Vagina (tissue), 2 donors: Measurements from ENCODE around the gene RND1. TPM values are rescaled to one million over a fixed set of nuclear protein-coding genes. Genes with fewer than 3 reads are reported as not detected.
"Not testable (repeated sequence)": the region's sequence is repeated elsewhere in the genome, so short reads cannot be mapped to it uniquely, and the experiment has no call there.

Experiments used
- DNase-seq, 2 donors: peaks; one replicate each; pipeline ENCODE4 v3.0.0-alpha.2; 2017; ENCODE audit errors: extremely low spot score in 2 of 2
- H3K27ac ChIP-seq: fragments of 200-600 bp; sonication (generic); one replicate; pipeline ENCODE4 v1.5.1; 2019
- H3K27me3 ChIP-seq: fragments of 200-600 bp; sonication (generic); one replicate; pipeline ENCODE4 v1.5.1; 2019
- H3K36me3 ChIP-seq, 2 donors: fragments of 200-600 bp; sonication (generic); one replicate each; pipeline ENCODE4 v1.5.1; 2017 to 2019
- H3K4me1 ChIP-seq: fragments of 200-600 bp; sonication (generic); one replicate; pipeline ENCODE4 v1.5.1; 2019
- H3K4me3 ChIP-seq, 2 donors: fragments of 200-600 bp; sonication (generic); 1 replicate in 1 of 2; 2 replicates in 1 of 2; pipeline ENCODE4 v1.5.1; 2016 to 2019
- H3K9me3 ChIP-seq: fragments of 200-600 bp; sonication (generic); one replicate; pipeline ENCODE4 v1.5.1; 2019
- POLR2A ChIP-seq, 2 donors: fragments of 450-650 bp; IDR thresholded peaks; one replicate each; pipeline ENCODE4 v1.6.1; 2017; ENCODE audit warnings: antibody characterized with exemption in 2 of 2, mild to moderate bottlenecking in 2 of 2, moderate library complexity in 2 of 2
- POLR2AphosphoS5 ChIP-seq, 2 donors: sonication (generic); formaldehyde crosslinking; IDR thresholded peaks; one replicate each; pipeline ENCODE4 v1.9.0; 2017; ENCODE audit warnings: antibody characterized with exemption in 2 of 2, mild to moderate bottlenecking in 2 of 2, low read depth in 1 of 2; ENCODE audit not compliant: insufficient read depth in 1 of 2
- intact Hi-C: fragments of 100-400 bp; cut with DNase I; formaldehyde crosslinking; loops from one replicate; pipeline ENCODE4 v1.15.1; 2023
- total RNA-seq: library from RNA; depleted of rRNA; stranded (reverse); fragments of >200 nt; gene quantifications from one replicate; pipeline ENCODE4 v1.2.3, GENCODE V29; 2016
- TF ChIP-seq, protein P1 (sequence below), 3 experiments: fragments of 450-650 bp in 2 of 3; fragments of 200-600 bp in 1 of 3; sonication (generic) in 1 of 3; IDR thresholded peaks; one replicate each; pipeline ENCODE4 v1.5.1; 2017 to 2019; ENCODE audit warnings: antibody characterized with exemption in 3 of 3, mild to moderate bottlenecking in 2 of 3, moderate library complexity in 2 of 3

Gene RND1
- total RNA-seq, 1 donor from 2014 or later = 3.9 TPM

DNA sequence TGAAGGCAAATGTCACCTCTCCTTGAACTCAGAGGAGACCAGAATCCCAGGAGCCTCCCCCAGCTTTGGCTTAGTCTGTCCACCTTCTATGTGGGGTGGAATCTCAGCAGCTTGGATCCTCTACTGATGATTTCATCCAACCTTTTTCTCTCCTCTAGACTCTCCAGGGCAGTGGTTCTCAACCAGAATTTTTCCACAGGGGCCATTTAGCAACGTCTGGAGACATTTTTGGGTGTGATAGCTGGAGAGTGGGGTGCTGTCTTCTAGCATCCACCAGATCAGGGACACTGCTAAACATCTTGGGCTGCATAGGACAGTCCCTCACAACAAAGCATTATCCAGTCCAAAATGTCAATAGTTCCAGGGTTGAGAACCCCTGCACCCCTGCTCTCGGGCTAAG is 9.3 kb downstream of the RND1 start:
- intact Hi-C loops = loop anchor here (10.0 kb wide), 1 partner anchor 88 kb away; no protein-coding TSS in a partner anchor
- Histone ChIP-seq H3K9me3 (no peaks in the 10 kb centered on the region), H3K27ac (no peak overlapping the region), H3K36me3 (no peaks in the 10 kb centered on the region), H3K4me3 (no peak overlapping the region), H3K4me1 (no peaks in the 10 kb centered on the region), H3K27me3 (no peaks in the 10 kb centered on the region)
- TF ChIP-seq, protein P1, sequence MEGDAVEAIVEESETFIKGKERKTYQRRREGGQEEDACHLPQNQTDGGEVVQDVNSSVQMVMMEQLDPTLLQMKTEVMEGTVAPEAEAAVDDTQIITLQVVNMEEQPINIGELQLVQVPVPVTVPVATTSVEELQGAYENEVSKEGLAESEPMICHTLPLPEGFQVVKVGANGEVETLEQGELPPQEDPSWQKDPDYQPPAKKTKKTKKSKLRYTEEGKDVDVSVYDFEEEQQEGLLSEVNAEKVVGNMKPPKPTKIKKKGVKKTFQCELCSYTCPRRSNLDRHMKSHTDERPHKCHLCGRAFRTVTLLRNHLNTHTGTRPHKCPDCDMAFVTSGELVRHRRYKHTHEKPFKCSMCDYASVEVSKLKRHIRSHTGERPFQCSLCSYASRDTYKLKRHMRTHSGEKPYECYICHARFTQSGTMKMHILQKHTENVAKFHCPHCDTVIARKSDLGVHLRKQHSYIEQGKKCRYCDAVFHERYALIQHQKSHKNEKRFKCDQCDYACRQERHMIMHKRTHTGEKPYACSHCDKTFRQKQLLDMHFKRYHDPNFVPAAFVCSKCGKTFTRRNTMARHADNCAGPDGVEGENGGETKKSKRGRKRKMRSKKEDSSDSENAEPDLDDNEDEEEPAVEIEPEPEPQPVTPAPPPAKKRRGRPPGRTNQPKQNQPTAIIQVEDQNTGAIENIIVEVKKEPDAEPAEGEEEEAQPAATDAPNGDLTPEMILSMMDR (IDR thresholded peaks at IDR 0.05) = no peak
- TF ChIP-seq POLR2A (IDR thresholded peaks at IDR 0.05) (no peak), POLR2AphosphoS5 (IDR thresholded peaks at IDR 0.05; ENCODE audit: insufficient read depth in 1 of 2, low read depth in 1 of 2) (no peak)
- no peak for DNase-seq

DNA sequence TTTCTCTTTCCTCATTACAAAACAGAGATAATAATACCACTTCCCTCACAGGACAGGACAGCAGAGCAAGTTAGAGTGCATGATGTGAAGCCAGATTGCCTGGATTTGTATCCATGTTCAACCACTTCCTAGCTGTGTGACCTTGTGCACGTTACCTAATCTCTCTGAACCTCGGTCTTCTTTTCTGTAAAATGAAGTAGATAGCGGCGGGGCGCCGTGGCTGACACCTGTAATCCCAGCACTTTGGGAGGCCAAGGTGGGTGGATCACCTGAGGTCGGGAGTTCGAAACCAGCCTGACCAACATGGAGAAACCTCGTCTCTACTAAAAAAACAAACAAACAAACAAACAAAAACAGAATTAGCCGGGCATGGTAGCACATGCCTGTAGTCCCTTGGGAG is 10.7 kb downstream of the RND1 start:
- DNase-seq, H3K36me3 ChIP-seq, H3K27me3 ChIP-seq, H3K4me3 ChIP-seq, H3K9me3 ChIP-seq, H3K27ac ChIP-seq: not testable (repeated sequence)
- intact Hi-C loops = loop anchor here (2.0 to 10.0 kb wide), 2 partner anchors 36 to 90 kb away; no protein-coding TSS in a partner anchor
- peaks cover 14% of the 10 kb centered on the region for H3K4me1 ChIP-seq

DNA sequence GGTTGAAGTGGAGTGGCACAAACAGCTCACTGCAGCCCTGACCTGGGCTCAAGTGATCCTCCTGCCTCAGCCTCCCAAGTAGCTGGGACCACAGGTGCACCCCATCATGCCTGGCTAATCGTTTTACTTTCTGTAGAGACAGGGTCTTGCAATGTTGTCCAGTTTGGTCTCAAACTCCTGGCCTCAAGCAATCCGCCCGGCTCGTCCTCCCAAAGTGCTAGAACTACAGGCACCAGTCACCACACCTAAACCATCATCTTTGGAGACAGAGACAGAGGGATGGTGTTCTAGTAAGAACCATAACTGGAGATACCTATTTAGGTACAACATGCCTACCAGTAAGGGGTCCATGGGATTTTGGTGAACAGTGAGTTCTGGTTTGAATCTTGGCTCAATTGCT is 11.2 kb downstream of the RND1 start:
- Histone ChIP-seq H3K9me3 (no peaks in the 10 kb centered on the region), H3K4me1 (peaks cover 18% of the 10 kb centered on the region), H3K4me3 (no peak overlapping the region), H3K27ac (no peak overlapping the region), H3K27me3 (no peaks in the 10 kb centered on the region), H3K36me3 (no peaks in the 10 kb centered on the region)
- intact Hi-C loops = loop anchor here (2.0 to 10.0 kb wide), 2 partner anchors 36 to 90 kb away; no protein-coding TSS in a partner anchor
- DNase-seq = no peak
- TF ChIP-seq POLR2AphosphoS5 (IDR thresholded peaks at IDR 0.05; ENCODE audit: insufficient read depth in 1 of 2, low read depth in 1 of 2) (no peak), POLR2A (IDR thresholded peaks at IDR 0.05) (no peak)
- TF ChIP-seq, protein P1 (IDR thresholded peaks at IDR 0.05) = no peak

DNA sequence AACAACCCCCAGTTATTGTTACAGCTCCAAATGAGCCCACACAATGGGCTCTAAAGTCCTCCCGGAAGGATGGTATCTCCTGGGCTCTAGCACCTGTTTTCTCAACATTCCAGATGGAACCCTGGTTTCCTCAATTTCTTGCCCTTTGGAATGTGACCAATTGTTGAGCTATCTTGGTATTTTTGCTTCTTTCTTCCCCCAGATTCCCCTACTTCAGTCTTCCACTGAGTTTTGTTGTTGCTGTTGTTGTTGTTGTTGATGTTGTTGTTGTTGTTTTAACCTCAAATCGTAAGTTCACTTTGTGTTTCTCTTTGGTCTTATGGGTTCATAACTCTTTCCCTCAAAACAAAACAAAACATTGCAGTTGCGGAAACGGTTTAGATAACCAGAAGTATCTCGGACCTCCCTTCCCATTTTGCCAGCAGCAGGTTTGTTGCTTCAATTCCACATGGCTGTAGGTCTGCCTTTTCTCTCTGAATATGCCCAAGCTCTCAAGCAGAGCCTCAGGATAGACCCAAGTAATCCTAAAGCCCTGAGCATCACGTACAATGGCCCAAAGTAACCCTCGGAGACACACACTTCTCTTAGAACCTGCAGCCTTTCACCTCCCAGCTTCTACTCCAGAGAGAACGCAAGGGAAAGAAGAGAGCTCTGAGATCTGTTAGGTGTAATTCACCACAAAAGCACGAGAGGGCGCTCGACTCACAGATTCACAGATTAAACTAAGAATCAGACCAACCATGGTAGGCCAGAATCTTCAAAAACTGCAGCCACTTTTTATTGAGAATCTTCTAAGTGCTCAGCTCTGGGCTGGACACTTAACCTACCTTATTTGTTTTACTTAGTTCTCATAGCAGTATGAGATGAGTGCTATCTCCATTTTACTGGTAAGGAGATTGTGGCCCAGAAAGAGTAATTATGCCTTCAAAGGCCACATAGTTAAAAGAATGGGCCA is 12.7 kb downstream of the RND1 start:
- intact Hi-C loops = loop anchor here (10.0 kb wide), 1 partner anchor 92 kb away; no protein-coding TSS in a partner anchor
- DNase-seq = no peak
- peaks cover 27% of the 10 kb centered on the region for H3K4me1 ChIP-seq
- H3K4me3 ChIP-seq = peak overlapping the region; percentile 75 to 81
- no peak for TF ChIP-seq POLR2A (IDR thresholded peaks at IDR 0.05)
- TF ChIP-seq, protein P1 (IDR thresholded peaks at IDR 0.05) = peak; percentile 85 to 93 (median 87)
- TF ChIP-seq POLR2AphosphoS5 (IDR thresholded peaks at IDR 0.05; ENCODE audit: insufficient read depth in 1 of 2, low read depth in 1 of 2) = peak in 1 of 2 donors; percentile 75
- no peaks in the 10 kb centered on the region for H3K27me3 ChIP-seq
- peak overlapping the region; percentile 72 for H3K27ac ChIP-seq
- H3K36me3 ChIP-seq = no peaks in the 10 kb centered on the region
- no peaks in the 10 kb centered on the region for H3K9me3 ChIP-seq

DNA sequence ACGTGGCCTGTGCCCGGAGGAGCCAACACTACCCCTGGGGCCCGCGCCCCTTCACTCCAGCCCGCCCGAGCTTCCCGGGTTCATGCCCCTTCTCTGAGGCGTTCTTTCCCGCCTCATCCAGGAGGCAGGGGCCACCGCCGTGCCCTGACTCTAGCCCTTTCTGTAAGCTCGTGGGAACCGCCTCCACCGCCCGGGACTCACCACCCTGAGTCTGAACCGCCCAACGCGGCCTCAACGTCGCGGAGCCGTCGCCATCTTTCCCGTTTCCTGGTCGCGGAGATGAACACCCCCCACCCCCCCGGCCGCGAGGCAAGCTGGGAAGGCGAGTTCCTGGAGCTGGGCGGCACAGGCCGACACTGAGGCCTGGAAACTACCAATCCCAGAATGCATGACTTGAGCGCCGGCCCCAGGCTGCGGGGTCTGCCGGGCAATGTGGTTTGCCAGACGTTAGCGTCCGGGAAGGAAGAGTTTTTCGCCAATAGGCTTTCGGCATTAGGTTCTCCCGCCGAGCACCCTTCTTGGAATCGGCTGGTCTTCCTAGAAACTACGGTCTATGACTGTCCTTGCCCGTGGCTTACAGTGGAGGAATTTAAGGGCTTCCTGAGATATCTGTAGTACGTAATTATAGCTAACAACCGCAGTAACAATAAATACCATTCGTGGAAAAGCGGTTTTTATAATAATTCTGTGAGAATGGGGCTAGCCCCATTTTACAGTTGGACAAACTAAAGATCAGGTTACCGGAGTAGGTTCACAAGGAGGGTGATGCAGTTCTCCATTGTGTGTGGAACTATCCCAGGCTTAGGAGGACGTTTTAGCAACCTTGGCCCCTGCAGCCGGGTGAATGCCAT is 13.6 kb downstream of the RND1 start, which contains the start of gene DDX23:
DDX23 (minus strand) TSS at position 281 of the 851 bp plus-strand sequence. CDS start 6,381 bp downstream, outside the sequence.
- intact Hi-C loops = loop anchor here (10.0 kb wide), 1 partner anchor 93 kb away; no protein-coding TSS in a partner anchor
- peak; percentile 96 to 97 for DNase-seq
- TF ChIP-seq, protein P1 (IDR thresholded peaks at IDR 0.05) = no peak
- peak; percentile 86 to 88 for TF ChIP-seq POLR2AphosphoS5 (IDR thresholded peaks at IDR 0.05; ENCODE audit: insufficient read depth in 1 of 2, low read depth in 1 of 2)
- H3K4me1 ChIP-seq = peaks cover 27% of the 10 kb centered on the region
- H3K4me3 ChIP-seq = peak within 1 kb of the TSS; percentile 75 to 81
- H3K27me3 ChIP-seq = no peaks in the 10 kb centered on the region
- peak within 1 kb of the TSS; percentile 72 for H3K27ac ChIP-seq
- no peaks in the 10 kb centered on the region for H3K9me3 ChIP-seq
- H3K36me3 ChIP-seq = no peaks in the 10 kb centered on the region

DNA sequence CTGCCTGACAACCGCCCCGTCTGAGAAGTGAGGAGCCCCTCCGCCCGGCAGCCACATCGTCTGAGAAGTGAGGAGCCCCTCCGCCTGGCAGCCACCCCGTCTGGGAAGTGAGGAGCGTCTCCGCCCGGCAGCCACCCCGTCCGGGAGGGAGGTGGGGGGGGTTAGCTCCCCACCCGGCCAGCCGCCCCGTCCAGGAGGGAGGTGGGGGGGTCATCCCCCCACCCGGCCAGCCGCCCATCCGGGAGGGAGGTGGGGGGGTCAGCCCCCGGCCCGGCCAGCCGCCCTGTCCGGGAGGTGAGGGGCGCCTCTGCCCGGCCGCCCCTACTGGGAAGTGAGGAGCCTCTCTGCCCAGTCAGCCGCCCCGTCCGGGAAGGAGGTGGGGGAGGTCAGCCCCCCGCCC is 23.6 kb downstream of the RND1 start:
- H3K9me3 ChIP-seq, H3K27ac ChIP-seq, DNase-seq, H3K4me1 ChIP-seq, H3K27me3 ChIP-seq, intact Hi-C loops, H3K4me3 ChIP-seq: not testable (repeated sequence)
- H3K36me3 ChIP-seq = peaks cover 4 to 62% of the 10 kb centered on the region in 2 donors
